ENCODE data around the gene RAD51D.
"Not testable (repeated sequence)": the region's sequence is repeated elsewhere in the genome, so short reads cannot be mapped to it uniquely, and the experiment has no call there.

Gene RAD51D

DNA sequence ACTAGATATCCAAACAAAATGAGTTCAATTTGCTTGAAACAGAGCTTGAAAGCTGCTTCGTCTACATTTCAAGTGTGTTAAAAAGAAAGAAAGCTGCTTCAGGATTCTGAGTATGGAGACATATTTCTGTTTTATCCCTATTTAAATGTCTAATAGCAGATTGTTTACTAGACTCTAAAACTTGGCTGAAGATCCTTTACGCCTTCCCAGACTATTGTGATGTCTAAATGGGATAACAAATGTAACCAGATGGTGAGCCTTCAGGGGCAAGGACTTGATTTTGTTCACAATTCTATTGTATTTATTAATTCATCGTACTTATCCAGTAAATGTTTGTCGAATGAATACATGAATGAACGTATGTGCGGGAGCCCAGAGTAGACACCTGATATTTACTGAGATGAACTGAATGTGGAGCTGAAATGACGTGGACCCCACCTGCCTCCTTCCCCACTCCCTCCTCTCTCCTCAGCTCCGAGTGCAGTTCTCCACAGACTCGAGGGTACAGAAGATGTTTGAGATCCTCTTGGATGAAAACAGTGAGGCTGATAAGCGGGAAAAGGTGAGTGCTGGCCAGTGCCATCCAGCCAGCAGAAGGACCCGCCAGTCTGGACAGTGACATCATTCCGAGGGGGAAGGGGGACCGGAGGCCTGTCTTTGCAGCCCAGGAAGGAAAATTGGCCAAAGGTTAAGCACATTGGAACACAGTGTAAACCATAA, 32.9 kb upstream of the RAD51D start:
- Mint-ChIP-seq H3K27ac (ENCODE audit: low read depth) (no peak overlapping the region), H3K9me3 (no peaks in the 10 kb centered on the region), H3K4me1 (no peaks in the 10 kb centered on the region), H3K36me3 (ENCODE audit: insufficient read depth) (peaks cover 1% of the 10 kb centered on the region), H3K27me3 (no peaks in the 10 kb centered on the region), H3K4me3 (no peak overlapping the region)
- ATAC-seq (replicated peaks; ENCODE audit: extremely low read depth, poor library complexity, severe bottlenecking) (no peak), DNase-seq (ENCODE audit: low spot score in 2 of 2) (no peak)

DNA sequence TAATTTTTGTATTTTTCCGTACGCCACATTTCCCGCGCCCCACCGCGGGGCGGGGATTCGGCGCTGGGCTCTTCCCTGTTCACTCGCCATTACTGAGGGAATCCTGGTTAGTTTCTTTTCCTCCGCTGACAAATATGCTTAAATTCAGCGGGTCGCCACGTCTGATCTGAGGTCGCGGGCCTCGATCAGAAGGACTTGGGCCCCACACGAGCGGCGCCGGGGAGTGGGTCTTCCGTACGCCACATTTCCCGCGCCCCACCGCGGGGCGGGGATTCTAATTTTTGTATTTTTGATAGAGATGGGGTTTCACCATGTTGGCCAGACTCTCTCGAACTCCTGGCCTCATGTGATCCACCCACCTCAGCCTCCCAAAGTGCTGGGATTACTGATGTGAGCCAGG, 31.4 kb upstream of the RAD51D start:
- not testable (repeated sequence) for H3K4me1 Mint-ChIP-seq; H3K9me3 Mint-ChIP-seq; H3K27me3 Mint-ChIP-seq; ATAC-seq (replicated peaks; ENCODE audit: extremely low read depth, poor library complexity, severe bottlenecking); DNase-seq (ENCODE audit: low spot score in 2 of 2); H3K4me3 Mint-ChIP-seq; H3K36me3 Mint-ChIP-seq (ENCODE audit: insufficient read depth); H3K27ac Mint-ChIP-seq (ENCODE audit: low read depth)

DNA sequence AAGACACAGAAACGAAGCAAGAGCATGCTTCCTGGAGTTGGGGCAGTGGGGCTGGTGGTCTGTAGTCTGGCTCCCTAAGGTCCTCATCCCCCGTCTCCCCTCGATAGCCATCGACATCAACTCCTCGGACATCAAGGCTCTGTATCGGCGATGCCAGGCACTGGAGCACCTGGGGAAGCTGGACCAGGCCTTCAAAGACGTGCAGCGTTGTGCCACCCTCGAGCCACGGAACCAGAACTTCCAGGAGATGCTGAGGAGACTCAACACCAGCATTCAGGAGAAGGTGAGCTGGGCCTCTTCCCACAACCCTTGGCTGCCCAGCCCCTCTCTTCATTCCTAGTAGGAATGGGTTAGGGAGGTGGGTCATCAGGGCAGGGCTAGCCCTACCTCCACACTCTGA, 30.3 kb upstream of the RAD51D start:
- no peaks in the 10 kb centered on the region for H3K4me1 Mint-ChIP-seq
- DNase-seq (ENCODE audit: low spot score in 2 of 2) (no peak), ATAC-seq (replicated peaks; ENCODE audit: extremely low read depth, poor library complexity, severe bottlenecking) (no peak)
- H3K27me3 Mint-ChIP-seq: no peaks in the 10 kb centered on the region
- H3K36me3 Mint-ChIP-seq (ENCODE audit: insufficient read depth): peaks cover 1% of the 10 kb centered on the region
- no peak overlapping the region for H3K27ac Mint-ChIP-seq (ENCODE audit: low read depth)
- H3K4me3 Mint-ChIP-seq: no peak overlapping the region
- no peaks in the 10 kb centered on the region for H3K9me3 Mint-ChIP-seq

DNA sequence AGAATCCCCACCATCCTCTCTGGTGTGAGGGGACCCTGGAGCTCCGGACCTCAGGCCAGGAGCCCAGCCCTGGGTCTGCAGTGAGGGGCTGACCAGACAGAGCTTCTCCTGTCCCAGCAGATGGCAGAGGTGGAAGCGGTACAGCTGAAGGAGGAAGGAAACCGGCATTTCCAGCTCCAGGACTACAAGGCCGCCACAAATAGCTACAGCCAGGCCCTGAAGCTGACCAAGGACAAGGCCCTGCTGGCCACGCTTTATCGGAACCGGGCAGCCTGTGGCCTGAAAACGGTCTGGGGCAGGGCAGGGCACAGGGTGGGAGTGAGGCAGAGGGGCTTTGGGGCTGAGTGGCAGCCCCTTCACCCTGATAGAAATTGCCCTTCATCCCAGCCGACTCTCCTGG, 28.5 kb upstream of the RAD51D start:
- no peak overlapping the region for H3K27ac Mint-ChIP-seq (ENCODE audit: low read depth)
- ATAC-seq (replicated peaks; ENCODE audit: extremely low read depth, poor library complexity, severe bottlenecking): no peak
- H3K36me3 Mint-ChIP-seq (ENCODE audit: insufficient read depth): peaks cover 1% of the 10 kb centered on the region
- H3K4me3 Mint-ChIP-seq: no peak overlapping the region
- peaks cover 6% of the 10 kb centered on the region for H3K4me1 Mint-ChIP-seq
- no peaks in the 10 kb centered on the region for H3K9me3 Mint-ChIP-seq
- no peak for DNase-seq (ENCODE audit: low spot score in 2 of 2)
- no peaks in the 10 kb centered on the region for H3K27me3 Mint-ChIP-seq

DNA sequence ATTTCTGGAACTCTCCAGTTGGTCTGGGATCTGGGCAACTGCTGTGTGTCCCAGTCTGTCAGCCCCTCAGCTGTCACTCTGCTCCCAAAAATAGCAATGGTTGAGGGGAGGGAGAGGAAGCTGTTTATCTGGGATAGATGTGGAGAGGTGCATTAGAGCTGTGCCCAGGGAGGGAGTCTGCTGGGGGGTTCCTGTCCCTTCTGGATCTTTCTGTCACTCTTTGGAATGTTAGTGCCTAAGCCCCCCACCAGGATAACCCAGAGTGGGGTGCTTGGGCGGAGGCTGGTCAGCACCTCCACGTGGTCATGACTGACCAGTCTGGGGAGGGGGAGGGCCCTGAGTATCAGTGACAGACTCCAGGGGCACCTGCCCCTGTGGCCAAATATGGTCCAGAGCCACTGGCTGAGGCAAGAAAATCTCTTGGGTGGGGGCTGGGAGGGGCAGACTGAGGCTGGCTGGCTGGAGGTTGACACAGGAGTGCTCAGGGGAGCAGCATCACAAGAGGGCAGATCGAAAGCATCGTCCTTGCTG, 27.8 kb upstream of the RAD51D start, which contains the start of gene UNC45B:
TSS of gene UNC45B (plus strand) at position 443 of the 531 bp plus-strand sequence. CDS start 447 bp downstream, outside the sequence.
- Mint-ChIP-seq H3K36me3 (ENCODE audit: insufficient read depth) (peaks cover 1% of the 10 kb centered on the region), H3K4me1 (peaks cover 6% of the 10 kb centered on the region), H3K9me3 (no peaks in the 10 kb centered on the region), H3K4me3 (no peak within 1 kb of the TSS), H3K27me3 (no peaks in the 10 kb centered on the region), H3K27ac (ENCODE audit: low read depth) (no peak within 1 kb of the TSS)
- ATAC-seq (replicated peaks; ENCODE audit: extremely low read depth, poor library complexity, severe bottlenecking): no peak
- DNase-seq (ENCODE audit: low spot score in 2 of 2): no peak

DNA sequence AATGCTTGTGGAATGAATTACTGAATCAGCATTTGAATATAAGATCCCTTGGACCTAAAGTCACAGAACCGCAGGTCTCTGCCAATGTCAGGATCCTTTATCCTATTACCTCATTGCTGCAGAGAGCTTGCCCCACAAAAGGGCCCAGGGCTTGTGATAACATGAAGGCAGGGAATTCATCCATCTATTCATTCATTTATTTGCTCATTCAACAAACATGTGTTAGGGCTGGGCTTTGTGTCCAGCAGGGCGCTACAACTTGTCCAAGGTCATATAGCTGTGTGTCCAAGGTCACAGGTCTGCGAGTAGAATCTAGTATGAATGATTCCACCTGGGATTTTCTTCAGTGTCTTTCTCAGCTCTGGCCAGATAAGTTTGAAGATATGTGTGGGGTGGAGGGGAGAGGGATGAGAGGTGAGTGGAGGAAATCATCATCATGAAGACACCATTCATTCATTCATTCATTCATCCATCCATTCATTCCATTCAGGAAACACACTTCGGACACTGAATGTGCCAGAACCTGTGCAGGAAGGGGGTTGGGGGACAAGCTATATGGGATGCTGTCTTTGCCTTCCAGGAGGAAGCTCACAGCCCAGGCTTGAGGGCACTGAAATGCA, 26.7 kb upstream of the RAD51D start:
- Mint-ChIP-seq H3K9me3 (no peaks in the 10 kb centered on the region), H3K27ac (ENCODE audit: low read depth) (no peak overlapping the region), H3K36me3 (ENCODE audit: insufficient read depth) (peaks cover 3% of the 10 kb centered on the region), H3K4me1 (peaks cover 6% of the 10 kb centered on the region), H3K4me3 (no peak overlapping the region), H3K27me3 (no peaks in the 10 kb centered on the region)
- ATAC-seq (replicated peaks; ENCODE audit: extremely low read depth, poor library complexity, severe bottlenecking) (no peak), DNase-seq (ENCODE audit: low spot score in 2 of 2) (no peak)

DNA sequence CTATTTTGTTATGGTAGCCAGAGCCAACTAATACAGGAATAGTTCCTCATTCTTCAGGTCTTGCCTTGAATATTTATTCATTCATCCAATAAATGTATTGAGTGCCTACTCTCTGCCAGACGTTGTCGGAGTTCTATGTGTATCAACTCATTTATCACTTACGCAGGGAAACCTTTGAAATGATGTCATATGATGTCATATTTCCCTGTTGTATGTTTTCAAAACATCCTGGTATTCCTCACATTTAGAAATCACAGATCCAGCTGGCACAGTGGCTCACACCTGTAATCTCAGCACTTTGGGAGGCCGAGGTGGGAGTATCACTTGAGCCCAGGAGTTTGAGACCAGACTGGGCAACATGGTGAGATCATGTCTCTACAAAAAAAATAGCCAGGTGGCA, 25.2 kb upstream of the RAD51D start:
- no peaks in the 10 kb centered on the region for H3K27me3 Mint-ChIP-seq
- H3K4me1 Mint-ChIP-seq: peaks cover 6% of the 10 kb centered on the region
- no peak for ATAC-seq (replicated peaks; ENCODE audit: extremely low read depth, poor library complexity, severe bottlenecking)
- H3K27ac Mint-ChIP-seq (ENCODE audit: low read depth): no peak overlapping the region
- H3K4me3 Mint-ChIP-seq: no peak overlapping the region
- no peaks in the 10 kb centered on the region for H3K9me3 Mint-ChIP-seq
- H3K36me3 Mint-ChIP-seq (ENCODE audit: insufficient read depth): peaks cover 6% of the 10 kb centered on the region
- DNase-seq (ENCODE audit: low spot score in 2 of 2): no peak

DNA sequence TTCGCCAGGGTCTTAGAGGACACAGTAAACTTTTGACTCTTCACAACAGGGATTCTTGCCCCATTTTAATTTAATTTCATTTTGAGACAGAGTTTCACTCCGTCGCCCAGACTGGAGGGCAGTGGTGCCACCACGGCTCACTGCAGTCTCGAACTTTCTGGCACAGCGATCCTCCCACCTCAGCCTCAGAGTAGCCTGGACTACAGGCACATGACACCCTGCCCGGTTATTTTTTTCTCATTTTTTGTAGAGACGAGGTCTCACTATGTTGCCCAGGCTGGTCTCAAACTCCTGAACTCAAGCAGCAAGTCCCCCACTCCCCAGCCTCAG, 22.8 kb upstream of the RAD51D start:
- H3K27ac Mint-ChIP-seq (ENCODE audit: low read depth): peak overlapping the region; percentile 25
- peaks cover 17% of the 10 kb centered on the region for H3K36me3 Mint-ChIP-seq (ENCODE audit: insufficient read depth)
- H3K27me3 Mint-ChIP-seq: no peaks in the 10 kb centered on the region
- peak overlapping the region; percentile 80 for H3K4me3 Mint-ChIP-seq
- no peaks in the 10 kb centered on the region for H3K9me3 Mint-ChIP-seq
- DNase-seq (ENCODE audit: low spot score in 2 of 2) (no peak), ATAC-seq (replicated peaks; ENCODE audit: extremely low read depth, poor library complexity, severe bottlenecking) (no peak)
- peaks cover 6% of the 10 kb centered on the region for H3K4me1 Mint-ChIP-seq

DNA sequence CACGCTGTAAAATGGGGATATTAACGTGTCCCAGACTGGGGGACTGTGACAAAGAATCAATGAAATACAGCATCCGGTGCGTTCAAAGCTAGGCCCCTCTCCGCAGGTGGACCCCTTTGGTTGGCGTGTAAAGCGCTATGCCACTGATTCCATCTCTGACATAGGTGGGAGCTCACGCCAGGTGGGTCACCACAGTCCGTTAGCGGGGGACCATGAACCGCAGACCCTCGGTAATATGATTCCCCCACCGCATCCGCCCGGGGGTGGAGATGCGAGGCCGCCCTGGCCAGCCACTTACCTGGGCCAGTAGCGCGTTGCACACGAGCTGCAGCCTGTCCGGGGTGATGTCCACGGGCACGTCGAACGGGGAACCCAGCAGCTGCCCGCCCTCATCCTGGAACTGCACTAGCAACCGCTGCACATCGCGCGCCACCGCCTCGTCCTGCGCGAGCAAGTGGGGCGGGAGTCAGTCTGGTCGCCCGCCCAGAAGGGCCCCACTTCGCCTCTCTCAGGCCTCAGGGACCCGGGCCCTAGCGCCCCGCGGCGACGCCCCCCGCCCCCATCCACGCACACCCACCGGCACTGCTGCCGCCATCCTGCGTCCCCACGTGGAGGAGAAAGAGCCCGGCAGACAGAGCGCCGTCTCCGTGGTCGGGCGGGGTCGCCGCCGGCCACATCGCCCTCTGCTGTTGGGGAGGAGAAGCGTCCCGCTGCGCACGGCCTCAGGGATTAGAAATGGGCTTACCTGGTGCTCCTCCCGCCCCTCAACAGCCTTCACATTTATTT, 22.2 kb upstream of the RAD51D start, which contains the start of gene NLE1:
TSS of gene NLE1 (minus strand) at position 623 of the 786 bp plus-strand sequence. CDS start at position 595, 28 bp downstream.
- Mint-ChIP-seq H3K27ac (ENCODE audit: low read depth) (peak within 1 kb of the TSS; percentile 25), H3K4me3 (peak within 1 kb of the TSS; percentile 80), H3K9me3 (no peaks in the 10 kb centered on the region), H3K36me3 (ENCODE audit: insufficient read depth) (peaks cover 19% of the 10 kb centered on the region), H3K27me3 (no peaks in the 10 kb centered on the region), H3K4me1 (peaks cover 6% of the 10 kb centered on the region)
- DNase-seq (ENCODE audit: low spot score in 2 of 2) (peak; percentile 83 to 86), ATAC-seq (replicated peaks; ENCODE audit: extremely low read depth, poor library complexity, severe bottlenecking) (peak; percentile 92)

DNA sequence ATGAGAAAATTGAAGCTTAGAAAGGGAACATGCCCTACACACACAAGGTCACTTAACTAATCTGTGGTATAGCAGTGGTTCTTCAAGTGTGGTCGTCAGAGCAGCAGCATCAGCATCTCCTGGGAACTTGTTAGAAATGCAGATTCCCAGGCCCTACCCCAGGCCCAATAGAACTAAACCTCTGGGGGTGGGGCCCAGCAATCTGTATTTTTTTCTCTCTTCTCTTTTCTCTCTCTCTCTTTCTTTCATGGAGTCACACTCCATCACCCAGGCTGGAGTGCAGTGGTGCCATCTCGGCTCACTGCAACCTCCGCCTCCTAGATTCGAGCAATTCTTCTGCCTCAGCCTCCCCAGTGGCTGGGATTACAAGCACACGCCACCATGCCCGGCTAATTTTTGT, 18.6 kb upstream of the RAD51D start:
- no peak for ATAC-seq (replicated peaks; ENCODE audit: extremely low read depth, poor library complexity, severe bottlenecking)
- Mint-ChIP-seq H3K27me3 (no peaks in the 10 kb centered on the region), H3K36me3 (ENCODE audit: insufficient read depth) (peaks cover 38% of the 10 kb centered on the region), H3K27ac (ENCODE audit: low read depth) (peak overlapping the region; percentile 73), H3K4me1 (peaks cover under 1% of the 10 kb centered on the region), H3K4me3 (no peak overlapping the region), H3K9me3 (no peaks in the 10 kb centered on the region)
- no peak for DNase-seq (ENCODE audit: low spot score in 2 of 2)

DNA sequence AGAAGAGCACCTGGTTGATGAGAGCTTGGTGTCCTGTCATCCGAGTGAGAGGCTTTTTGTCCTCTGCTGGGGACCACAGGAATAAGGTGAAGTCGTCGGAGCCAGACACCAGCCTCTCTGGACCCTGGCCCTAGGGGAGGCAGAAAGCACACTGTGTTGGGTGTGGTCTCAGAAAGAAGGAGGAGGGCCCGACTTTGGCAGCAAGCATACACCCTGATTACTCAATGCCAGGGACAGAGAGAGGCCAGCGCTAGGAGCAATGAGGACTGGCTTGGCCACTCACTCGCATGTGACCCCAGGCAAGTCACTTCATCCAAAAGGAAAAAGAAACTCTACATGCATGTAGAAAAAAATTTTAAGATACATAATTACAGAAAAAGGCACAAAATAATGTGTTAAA, 15.7 kb upstream of the RAD51D start:
- Mint-ChIP-seq H3K4me3 (no peak overlapping the region), H3K36me3 (ENCODE audit: insufficient read depth) (peaks cover 44% of the 10 kb centered on the region), H3K4me1 (no peaks in the 10 kb centered on the region), H3K9me3 (no peaks in the 10 kb centered on the region), H3K27me3 (no peaks in the 10 kb centered on the region), H3K27ac (ENCODE audit: low read depth) (no peak overlapping the region)
- no peak for ATAC-seq (replicated peaks; ENCODE audit: extremely low read depth, poor library complexity, severe bottlenecking)
- DNase-seq (ENCODE audit: low spot score in 2 of 2): no peak

DNA sequence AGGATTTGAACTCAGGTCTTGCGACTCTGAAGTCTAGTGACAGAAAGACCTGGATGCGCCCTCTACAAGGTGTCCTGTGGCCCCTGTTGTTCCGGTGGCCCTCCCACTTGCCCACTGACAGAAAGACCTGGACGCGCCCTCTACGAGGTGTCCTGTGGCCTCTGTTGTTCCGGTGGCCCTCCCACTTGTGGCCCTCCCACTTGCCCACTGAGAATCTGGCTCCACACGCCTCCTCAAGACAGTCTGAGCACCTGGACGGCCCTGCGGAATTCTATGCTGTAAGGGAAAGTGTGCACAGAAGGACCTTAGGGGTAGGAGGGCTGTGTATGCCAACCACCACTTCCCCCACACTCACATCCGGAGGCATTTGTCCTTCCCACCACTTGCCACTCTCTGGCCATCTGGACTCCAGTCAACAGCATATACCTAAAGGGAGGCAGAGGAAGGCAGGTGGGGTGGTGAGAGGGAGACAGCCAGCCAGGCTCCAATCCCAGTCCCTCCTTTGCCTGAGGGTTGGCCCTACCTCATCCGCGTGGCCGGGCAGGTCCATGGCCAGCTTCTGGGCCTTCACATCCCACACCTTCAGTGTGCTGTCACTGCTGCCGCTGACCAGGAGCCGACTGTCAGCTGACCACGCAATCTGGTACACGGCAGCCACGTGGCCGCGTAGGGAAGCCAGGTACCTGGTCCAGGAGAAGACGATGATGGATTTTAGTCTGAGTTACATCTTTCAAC, 13.3 kb upstream of the RAD51D start:
- H3K4me3 Mint-ChIP-seq: no peak overlapping the region
- no peak overlapping the region for H3K27ac Mint-ChIP-seq (ENCODE audit: low read depth)
- H3K4me1 Mint-ChIP-seq: no peaks in the 10 kb centered on the region
- no peak for DNase-seq (ENCODE audit: low spot score in 2 of 2)
- H3K9me3 Mint-ChIP-seq: no peaks in the 10 kb centered on the region
- H3K27me3 Mint-ChIP-seq: no peaks in the 10 kb centered on the region
- no peak for ATAC-seq (replicated peaks; ENCODE audit: extremely low read depth, poor library complexity, severe bottlenecking)
- peaks cover 34% of the 10 kb centered on the region for H3K36me3 Mint-ChIP-seq (ENCODE audit: insufficient read depth)

Data from central memory CD8-positive, alpha-beta T cell (primary cell).